RKO (cell line): ENCODE measurements around the gene APOL4.
A peak's percentile ranks its signal among the peaks of the same experiment; 100 is the strongest.
"Not testable (repeated sequence)": the region's sequence is repeated elsewhere in the genome, so short reads cannot be mapped to it uniquely, and the experiment has no call there.

Source experiments
- DNase-seq: peaks from one replicate; pipeline ENCODE4 v3.0.0-alpha.2; 2016; ENCODE audit warnings: low spot score

The APOL4 gene

DNA sequence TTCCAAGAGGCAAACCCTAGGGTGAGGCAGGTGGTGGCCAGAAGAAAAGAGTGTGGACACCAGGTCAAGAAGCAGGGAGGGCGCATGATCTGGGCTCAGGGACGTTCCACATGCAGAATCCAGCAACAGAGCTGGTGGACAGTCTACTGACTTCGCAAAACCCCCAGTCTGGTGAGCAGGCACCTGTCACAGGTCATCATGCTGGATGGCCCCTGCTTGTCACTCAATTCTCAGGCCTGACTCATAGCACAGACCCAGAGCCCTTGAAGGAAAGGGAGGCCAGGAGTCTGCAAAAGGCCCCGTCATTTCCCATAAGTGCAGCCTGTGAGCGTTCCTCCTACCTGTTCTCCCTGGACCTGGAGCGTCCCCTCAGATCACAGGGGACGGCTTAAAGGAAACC is 18.2 kb downstream of the APOL4 start:
- DNase-seq = no peak

DNA sequence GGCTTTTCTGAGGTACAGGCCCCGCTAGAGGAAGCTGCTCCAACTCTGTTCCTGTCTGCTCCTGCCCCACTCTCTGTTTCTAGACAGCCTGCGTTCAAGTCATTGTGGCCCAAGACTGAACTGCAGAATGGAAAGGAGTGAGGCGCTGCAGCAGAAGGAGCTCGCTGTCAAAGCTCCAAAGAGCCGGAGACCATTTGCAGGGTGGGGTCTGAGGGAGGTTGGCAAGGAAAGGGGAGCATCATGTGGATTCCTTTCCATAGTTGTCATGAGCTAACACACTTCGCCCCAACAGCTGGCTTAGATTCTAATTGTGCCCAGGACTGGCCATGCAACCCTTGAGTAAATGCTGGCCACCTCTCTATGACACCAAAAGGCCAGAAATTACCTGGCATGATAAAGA is 18.8 kb downstream of the APOL4 start:
- no peak for DNase-seq

DNA sequence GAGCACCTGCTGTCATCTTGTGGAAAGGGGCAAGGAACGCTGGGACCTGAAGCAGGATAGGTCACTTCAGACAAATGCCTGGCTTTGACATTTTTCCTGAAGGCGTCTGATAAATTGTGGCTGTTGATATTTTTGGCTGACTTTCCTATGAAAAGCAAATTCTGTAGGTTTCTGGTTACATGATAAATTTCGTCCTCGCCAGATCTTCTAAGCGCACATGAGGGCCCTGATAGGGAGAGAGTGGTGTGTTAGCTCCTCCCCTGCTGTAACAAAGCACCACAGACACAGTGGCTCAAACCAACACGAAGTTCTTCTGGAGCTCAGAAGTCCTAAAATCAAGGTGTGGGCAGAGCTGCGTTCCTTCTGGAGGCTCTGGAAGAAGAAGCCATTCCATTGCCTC is 19.6 kb downstream of the APOL4 start:
- no peak for DNase-seq

- DNase-seq = no peak
These were observed 20.7 kb downstream of the APOL4 start for GRCh38 chr22:36180928-36181327.

- peak; percentile 19 for DNase-seq
These were observed 21.4 kb downstream of the APOL4 start for GRCh38 chr22:36180038-36180880.

- DNase-seq = no peak
These were observed 24.4 kb downstream of the APOL4 start for GRCh38 chr22:36177160-36177559.

DNA sequence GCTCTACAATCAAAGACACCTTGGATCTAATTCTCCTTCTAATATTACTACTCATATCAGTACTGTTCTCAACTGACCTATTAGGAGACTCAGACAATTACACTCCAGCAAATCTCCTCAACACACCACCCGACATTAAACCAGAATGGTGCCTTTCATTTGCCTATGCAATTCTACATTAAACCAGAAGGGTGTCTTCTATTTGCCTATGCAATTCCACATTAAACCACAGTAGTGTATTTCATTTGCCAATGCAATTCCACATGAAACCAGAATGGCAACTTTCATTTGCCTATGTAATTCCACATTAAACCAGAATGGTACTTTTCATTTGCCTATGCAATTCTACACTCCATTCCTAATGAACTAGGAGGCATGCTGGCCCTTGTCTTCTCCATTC is 25.7 kb downstream of the APOL4 start:
- DNase-seq = peak; percentile 19

GRCh38 chr22:36171941-36172340 is 29.7 kb downstream of the APOL4 start:
- no peak for DNase-seq

DNA sequence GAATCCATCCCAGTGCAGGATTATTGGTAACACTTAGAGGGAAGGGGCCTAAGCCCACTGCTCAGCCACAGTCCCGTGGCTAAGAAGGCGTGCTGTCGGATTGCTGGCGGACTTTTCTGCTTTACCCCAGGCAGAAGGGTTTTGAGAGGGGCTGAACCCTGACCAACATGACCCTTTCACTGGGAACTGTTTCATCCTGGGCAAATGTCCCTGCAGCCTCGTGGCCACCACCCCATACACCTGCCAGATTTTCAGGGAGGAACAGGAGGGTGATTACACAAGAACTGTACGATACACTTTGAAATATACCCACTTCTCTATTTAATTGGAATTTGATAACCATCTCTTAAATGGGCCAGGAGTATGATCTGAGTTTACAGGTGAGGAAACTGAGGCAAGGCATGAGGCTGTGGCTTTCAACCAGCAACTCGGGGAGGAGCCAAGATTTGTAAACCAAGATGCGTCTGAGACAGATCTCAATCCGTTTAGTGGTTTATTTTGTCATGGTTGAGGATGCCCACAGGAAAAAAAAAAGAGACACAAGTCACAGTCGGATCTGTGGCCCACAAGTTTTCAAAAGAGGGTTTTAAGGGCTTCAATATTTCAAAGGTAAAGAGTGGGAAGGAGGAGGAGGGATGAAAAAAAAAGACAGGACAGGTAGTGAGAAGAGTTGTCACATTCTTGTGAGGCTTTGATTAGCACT is 34.9 kb downstream of the APOL4 start:
- DNase-seq = no peak

GRCh38 chr22:36166086-36166485 is 35.5 kb downstream of the APOL4 start:
- DNase-seq = no peak

DNA sequence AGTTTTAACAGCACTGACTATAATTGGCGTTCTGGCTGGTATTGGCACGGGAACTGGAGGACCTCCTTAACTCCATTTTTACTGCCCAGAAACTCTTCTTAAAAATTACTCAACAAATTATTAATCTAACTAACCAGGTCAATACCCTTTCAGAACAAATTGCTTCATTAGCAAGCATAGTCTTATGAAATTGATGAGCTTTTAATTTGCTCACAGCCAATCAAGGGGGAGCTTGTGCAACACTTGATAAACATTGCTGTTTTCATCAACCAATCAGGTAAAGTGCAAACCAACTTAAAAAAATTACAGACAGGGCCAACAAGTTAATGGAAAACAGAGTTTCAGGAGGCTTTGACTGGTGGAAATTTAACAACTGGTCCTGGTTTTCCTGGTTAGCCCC is 36.5 kb downstream of the APOL4 start:
- no peak for DNase-seq

- no peak for DNase-seq
These were observed 37.0 kb downstream of the APOL4 start for GRCh38 chr22:36164621-36165020.

DNA sequence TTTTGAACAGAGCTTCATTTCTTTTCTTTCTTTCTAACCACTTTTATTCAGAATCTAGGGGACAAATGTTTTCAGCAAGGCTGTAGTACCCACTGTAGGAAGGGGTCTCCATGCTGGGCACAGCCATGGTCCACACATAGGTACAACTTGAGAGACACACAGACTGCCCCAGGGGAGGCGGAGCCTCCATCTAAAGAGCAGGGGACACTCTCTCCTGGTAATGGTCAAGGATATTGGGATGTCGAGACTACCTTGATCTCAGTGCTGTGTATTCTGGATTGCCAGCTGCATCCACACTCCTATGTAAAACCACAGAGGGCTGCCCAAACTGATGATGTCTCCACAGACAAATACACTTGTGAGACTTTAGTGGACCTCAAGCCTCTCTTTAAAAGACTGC is 38.1 kb downstream of the APOL4 start:
- no peak for DNase-seq

GRCh38 chr22:36162127-36163034 is 39.2 kb downstream of the APOL4 start:
- no peak for DNase-seq

DNA sequence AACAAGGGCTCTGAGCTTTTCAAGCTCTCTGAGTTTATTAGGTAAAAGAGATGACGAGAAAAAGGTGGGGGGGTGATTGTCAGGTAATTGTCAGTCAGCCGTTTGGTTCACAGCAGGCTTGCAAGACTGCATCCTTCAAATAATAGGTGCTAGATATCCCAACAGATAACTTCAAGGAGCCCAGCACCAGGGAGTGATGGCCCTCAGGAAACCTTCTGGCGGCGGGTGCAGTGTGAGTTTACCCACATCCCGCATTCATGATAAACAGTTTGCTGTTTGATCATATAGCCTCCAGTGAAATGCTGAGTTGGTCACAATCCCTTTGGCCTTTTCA is 39.8 kb downstream of the APOL4 start:
- DNase-seq = not testable (repeated sequence)

DNA sequence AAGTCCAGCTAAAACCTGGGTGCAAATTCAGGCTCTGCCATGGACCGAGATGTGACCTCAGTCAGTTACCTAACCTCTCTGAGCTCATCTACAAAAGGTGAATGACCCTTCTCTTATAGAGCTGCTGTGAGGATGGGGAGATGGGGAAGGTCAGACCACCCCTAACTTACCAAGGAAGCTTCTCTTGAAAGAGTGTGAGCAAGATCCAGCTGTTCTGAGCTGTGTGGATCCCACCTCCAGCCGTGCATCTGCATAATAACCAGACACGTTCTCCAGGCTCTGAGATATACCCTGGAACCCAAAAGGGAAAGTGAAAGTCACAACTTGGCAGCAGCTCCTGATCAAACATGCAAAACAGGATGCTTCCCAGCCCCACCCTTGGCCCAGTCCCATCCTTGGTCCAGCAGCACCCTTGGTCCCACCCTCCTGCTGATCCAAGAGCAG is 41.1 kb downstream of the APOL4 start, which contains the start of gene APOL3:
APOL3 (minus strand) TSS at position 257 of the 444 bp plus-strand sequence. CDS start 11,700 bp downstream, outside the sequence.
- no peak for DNase-seq

DNA sequence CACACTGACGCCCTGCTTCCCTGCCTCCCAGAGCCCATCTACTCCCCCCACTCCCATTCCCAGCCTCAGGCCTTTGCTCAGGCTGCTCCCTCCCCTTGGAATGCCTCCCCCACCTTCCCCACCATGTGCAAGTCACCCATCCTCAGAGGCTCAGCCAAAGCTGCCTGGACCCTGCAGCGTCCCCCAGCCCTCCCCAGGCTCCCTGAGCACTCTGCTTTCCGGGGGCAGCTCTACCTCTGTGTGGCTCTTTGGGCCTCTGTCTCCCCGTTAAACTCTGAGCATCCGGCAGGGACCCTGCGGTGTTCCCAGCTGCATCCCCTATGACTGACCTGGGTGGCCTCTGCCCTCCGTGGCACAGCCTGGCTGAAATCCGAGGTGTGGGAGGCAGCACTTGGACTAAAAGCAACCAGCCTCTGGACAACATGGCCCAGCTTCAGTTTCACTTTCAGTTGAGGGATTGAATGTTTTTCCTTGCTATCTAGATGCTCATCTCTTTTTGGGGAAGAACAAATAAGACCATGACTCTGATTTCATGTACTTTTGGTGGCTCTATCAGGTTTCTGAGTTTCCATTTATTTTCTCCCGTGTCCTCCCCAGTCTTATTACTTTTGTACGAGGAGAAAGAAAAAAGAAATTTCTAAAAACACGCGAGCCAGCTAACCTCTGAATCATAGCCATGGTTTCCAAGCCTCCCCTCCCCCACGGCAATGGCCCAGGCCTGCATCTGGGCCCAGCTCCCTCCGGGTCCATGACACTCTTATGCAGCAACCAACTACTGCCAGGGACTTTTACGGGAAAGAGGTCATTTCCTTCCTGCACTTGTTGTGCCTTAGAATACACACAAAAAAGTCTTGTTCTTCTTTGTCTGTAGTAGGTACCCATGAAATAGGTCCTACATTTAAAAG is 44.8 kb downstream of the APOL4 start:
- DNase-seq = peak; percentile 32

DNA sequence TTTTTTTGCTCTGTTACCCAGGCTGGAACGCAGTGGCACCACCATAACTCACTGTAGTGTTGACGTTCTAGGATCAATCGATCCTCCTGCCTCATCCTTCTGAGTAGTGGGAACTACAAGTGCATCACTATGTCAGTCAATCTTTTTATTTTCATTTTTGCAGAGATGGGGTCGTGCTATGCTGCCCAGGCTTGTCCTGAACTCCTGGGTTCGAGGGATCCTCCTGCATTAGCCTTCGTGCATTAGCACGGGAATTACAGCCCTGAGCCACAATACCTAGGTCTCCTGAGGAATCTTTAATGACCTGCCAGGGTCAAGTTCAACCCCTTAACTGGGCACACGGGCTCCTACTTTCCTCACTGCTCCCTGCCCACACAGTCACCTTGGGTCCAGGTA is 45.5 kb downstream of the APOL4 start:
- DNase-seq = no peak

GRCh38 chr22:36155702-36156101 is 45.9 kb downstream of the APOL4 start:
- no peak for DNase-seq

GRCh38 chr22:36154423-36154945 is 47.1 kb downstream of the APOL4 start:
- no peak for DNase-seq
